Measurements from ENCODE around the gene LYL1. TPM values are rescaled to one million over a fixed set of nuclear protein-coding genes. Genes with fewer than 3 reads are reported as not detected.
A peak's percentile ranks its signal among the peaks of the same experiment; 100 is the strongest.

The LYL1 gene
- total and polyA plus RNA-seq, 2 of the 13 experiments (the other 11 are each of a cell fraction or from before 2014, with no cell fraction given): 0.75 to 0.92 TPM

DNA sequence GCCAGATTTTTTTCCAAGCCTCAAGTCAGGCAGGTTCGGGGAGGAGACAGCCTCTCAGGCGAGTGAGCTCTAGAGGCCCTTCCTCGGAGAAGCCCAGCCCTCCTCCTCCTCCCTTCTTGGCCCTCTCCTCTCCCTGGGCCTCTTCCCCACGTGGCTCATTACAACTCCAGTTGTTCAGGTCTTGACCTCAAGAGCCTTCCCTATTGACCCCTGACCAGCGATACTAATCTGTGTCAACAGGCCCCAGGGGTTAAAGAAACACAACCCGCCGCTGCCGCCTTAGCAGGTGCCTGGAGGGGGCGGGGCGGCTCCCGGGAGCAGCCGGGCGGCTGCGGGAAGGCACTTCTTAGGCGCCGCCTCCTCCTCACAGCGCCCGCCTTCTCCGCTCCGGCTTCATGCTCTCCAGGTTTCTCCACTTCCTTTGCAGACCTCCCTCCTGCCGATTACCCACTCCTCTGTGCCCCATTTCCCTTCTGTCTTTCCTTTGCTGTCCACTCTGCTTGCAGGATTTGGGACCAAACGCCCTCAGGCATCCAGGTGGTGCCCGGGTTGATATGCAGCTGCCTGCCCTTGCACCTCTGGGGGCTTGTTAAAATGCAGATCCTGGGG lies 51.0 kb downstream of the LYL1 start (continued):
- TF ChIP-seq FLYWCH1 (CRISPR knock-in tag; IDR thresholded peaks at IDR 0.05): no peak
- TF ChIP-seq, protein P1, sequence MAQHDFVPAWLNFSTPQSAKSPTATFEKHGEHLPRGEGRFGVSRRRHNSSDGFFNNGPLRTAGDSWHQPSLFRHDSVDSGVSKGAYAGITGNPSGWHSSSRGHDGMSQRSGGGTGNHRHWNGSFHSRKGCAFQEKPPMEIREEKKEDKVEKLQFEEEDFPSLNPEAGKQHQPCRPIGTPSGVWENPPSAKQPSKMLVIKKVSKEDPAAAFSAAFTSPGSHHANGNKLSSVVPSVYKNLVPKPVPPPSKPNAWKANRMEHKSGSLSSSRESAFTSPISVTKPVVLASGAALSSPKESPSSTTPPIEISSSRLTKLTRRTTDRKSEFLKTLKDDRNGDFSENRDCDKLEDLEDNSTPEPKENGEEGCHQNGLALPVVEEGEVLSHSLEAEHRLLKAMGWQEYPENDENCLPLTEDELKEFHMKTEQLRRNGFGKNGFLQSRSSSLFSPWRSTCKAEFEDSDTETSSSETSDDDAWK (CRISPR knock-in tag; IDR thresholded peaks at IDR 0.05): no peak
- TF ChIP-seq, protein P2, sequence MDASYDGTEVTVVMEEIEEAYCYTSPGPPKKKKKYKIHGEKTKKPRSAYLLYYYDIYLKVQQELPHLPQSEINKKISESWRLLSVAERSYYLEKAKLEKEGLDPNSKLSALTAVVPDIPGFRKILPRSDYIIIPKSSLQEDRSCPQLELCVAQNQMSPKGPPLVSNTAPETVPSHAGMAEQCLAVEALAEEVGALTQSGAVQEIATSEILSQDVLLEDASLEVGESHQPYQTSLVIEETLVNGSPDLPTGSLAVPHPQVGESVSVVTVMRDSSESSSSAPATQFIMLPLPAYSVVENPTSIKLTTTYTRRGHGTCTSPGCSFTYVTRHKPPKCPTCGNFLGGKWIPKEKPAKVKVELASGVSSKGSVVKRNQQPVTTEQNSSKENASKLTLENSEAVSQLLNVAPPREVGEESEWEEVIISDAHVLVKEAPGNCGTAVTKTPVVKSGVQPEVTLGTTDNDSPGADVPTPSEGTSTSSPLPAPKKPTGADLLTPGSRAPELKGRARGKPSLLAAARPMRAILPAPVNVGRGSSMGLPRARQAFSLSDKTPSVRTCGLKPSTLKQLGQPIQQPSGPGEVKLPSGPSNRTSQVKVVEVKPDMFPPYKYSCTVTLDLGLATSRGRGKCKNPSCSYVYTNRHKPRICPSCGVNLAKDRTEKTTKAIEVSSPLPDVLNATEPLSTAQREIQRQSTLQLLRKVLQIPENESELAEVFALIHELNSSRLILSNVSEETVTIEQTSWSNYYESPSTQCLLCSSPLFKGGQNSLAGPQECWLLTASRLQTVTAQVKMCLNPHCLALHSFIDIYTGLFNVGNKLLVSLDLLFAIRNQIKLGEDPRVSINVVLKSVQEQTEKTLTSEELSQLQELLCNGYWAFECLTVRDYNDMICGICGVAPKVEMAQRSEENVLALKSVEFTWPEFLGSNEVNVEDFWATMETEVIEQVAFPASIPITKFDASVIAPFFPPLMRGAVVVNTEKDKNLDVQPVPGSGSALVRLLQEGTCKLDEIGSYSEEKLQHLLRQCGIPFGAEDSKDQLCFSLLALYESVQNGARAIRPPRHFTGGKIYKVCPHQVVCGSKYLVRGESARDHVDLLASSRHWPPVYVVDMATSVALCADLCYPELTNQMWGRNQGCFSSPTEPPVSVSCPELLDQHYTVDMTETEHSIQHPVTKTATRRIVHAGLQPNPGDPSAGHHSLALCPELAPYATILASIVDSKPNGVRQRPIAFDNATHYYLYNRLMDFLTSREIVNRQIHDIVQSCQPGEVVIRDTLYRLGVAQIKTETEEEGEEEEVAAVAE (CRISPR knock-in tag; IDR thresholded peaks at IDR 0.05; ENCODE audit: borderline replicate concordance): no peak
- no peak for TF ChIP-seq ZNF562 (CRISPR knock-in tag; IDR thresholded peaks at IDR 0.05; ENCODE audit: borderline replicate concordance)
- TF ChIP-seq, protein P3, sequence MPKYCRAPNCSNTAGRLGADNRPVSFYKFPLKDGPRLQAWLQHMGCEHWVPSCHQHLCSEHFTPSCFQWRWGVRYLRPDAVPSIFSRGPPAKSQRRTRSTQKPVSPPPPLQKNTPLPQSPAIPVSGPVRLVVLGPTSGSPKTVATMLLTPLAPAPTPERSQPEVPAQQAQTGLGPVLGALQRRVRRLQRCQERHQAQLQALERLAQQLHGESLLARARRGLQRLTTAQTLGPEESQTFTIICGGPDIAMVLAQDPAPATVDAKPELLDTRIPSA (CRISPR knock-in tag; IDR thresholded peaks at IDR 0.05; ENCODE audit: borderline replicate concordance): no peak
- TF ChIP-seq EZH2 (conservative IDR thresholded peaks at IDR 0.05; ENCODE audit: low read depth, low read length): no peak
- no peak for TF ChIP-seq ZNF292 (CRISPR knock-in tag; IDR thresholded peaks at IDR 0.05; ENCODE audit: borderline replicate concordance, low read depth)
- no peak for TF ChIP-seq NFE2L2 (IDR thresholded peaks at IDR 0.05; ENCODE audit: low read length)
- TF ChIP-seq, protein P4, sequence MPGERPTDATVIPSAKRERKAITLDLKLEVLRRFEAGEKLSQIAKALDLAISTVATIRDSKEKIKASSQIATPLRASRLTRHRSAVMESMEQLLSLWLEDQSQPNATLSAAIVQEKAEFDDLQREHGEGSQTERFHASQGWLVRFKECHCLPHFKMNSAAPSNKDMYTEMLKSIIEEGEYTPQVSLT (CRISPR knock-in tag; IDR thresholded peaks at IDR 0.05; ENCODE audit: borderline replicate concordance, low read depth): no peak
- TF ChIP-seq FOXC1 (CRISPR knock-in tag; IDR thresholded peaks at IDR 0.05; ENCODE audit: borderline replicate concordance): no peak
- no peak for TF ChIP-seq ZNF552 (CRISPR knock-in tag; IDR thresholded peaks at IDR 0.05; ENCODE audit: borderline replicate concordance)
- 0 out of 2 replicates have a peak, but pooled peaks have one; percentile 26 for TF ChIP-seq KLF11 (CRISPR knock-in tag; IDR thresholded peaks at IDR 0.05)
- no peak for TF ChIP-seq ZNF232 (CRISPR knock-in tag; IDR thresholded peaks at IDR 0.05; ENCODE audit: borderline replicate concordance)
- TF ChIP-seq, protein P5, sequence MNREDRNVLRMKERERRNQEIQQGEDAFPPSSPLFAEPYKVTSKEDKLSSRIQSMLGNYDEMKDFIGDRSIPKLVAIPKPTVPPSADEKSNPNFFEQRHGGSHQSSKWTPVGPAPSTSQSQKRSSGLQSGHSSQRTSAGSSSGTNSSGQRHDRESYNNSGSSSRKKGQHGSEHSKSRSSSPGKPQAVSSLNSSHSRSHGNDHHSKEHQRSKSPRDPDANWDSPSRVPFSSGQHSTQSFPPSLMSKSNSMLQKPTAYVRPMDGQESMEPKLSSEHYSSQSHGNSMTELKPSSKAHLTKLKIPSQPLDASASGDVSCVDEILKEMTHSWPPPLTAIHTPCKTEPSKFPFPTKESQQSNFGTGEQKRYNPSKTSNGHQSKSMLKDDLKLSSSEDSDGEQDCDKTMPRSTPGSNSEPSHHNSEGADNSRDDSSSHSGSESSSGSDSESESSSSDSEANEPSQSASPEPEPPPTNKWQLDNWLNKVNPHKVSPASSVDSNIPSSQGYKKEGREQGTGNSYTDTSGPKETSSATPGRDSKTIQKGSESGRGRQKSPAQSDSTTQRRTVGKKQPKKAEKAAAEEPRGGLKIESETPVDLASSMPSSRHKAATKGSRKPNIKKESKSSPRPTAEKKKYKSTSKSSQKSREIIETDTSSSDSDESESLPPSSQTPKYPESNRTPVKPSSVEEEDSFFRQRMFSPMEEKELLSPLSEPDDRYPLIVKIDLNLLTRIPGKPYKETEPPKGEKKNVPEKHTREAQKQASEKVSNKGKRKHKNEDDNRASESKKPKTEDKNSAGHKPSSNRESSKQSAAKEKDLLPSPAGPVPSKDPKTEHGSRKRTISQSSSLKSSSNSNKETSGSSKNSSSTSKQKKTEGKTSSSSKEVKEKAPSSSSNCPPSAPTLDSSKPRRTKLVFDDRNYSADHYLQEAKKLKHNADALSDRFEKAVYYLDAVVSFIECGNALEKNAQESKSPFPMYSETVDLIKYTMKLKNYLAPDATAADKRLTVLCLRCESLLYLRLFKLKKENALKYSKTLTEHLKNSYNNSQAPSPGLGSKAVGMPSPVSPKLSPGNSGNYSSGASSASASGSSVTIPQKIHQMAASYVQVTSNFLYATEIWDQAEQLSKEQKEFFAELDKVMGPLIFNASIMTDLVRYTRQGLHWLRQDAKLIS (CRISPR knock-in tag; IDR thresholded peaks at IDR 0.05): no peak
- TF ChIP-seq, protein P6, sequence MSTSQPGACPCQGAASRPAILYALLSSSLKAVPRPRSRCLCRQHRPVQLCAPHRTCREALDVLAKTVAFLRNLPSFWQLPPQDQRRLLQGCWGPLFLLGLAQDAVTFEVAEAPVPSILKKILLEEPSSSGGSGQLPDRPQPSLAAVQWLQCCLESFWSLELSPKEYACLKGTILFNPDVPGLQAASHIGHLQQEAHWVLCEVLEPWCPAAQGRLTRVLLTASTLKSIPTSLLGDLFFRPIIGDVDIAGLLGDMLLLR (CRISPR knock-in tag; IDR thresholded peaks at IDR 0.05): no peak
- no peak for TF ChIP-seq ZFP41 (CRISPR knock-in tag; IDR thresholded peaks at IDR 0.05; ENCODE audit: borderline replicate concordance)
